ENCODE results near the gene CDYL2. TPM values are rescaled to one million over a fixed set of nuclear protein-coding genes. Genes with fewer than 3 reads are reported as not detected.

Gene CDYL2
- polyA plus RNA-seq, 1 of the 3 experiments (the other 2 are of a cell fraction): 0.03 TPM

DNA sequence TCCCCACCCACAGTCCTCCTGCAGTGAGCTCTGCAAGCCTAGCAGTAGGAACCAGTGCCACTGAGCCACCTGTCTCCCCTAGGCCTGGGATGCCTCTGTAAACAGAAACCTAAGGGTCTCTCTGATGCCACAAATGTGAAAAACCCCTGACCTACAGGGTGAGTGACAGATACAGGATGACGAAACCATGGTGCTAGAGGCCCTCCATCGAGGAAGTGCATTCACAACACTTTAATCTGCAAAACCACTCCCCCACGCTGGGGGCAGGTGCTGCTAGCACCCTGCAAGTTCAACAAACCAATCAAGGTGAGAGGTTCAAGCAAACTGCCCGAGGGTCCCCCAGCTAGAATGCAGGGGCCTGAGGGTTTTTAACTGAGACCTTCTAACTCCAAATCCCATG lies 59.5 kb downstream of the CDYL2 start:
- WGBS (ENCODE audit: low lambda C conversion rate): 0% methylated on average over 4 of the region's 4 CpGs

DNA sequence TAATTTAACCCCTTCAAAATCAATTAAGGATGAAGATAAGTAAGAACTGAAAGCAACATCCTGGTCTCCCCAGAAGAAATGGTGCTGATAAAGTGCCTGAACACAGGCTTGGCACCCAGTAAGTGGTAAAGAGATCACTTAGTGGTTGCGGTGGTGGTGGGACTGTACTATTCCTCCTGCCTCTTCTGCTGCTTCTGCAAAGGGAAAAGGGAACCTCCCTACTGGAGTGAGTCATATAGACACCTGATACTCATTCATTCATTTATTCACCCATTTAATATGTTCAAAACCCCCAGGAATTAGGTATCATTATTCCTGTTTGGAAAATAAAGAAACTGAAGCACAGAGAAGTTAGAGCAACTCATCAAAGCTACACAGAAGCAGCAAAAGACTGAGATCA lies 60.6 kb downstream of the CDYL2 start:
- TF ChIP-seq TAF1 (IDR thresholded peaks at IDR 0.05; ENCODE audit: borderline replicate concordance, low read depth, low read length) (no peak), TCF12 (IDR thresholded peaks at IDR 0.05) (no peak)
- Histone ChIP-seq H3K27me3 (ENCODE audit: insufficient read depth) (no peaks in the 10 kb centered on the region), H3K4me2 (no peak overlapping the region), H4K20me1 (ENCODE audit: insufficient read depth) (no peaks in the 10 kb centered on the region), H3F3A (replicated peaks; ENCODE audit: insufficient read depth) (no peaks in the 10 kb centered on the region), H3K4me1 (ENCODE audit: control insufficient read depth in 1 of 2, insufficient read depth in 2 of 2, low read depth in 1 of 2, low read length in 1 of 2) (no peaks in the 10 kb centered on the region), H3K27ac (ENCODE audit: low read depth in 2 of 2, low read length in 1 of 2) (no peak overlapping the region), H3K9me3 (peaks cover 9% of the 10 kb centered on the region; the same call in 1 of the 2 replicates), H2AFZ (ENCODE audit: low read depth) (no peak overlapping the region), H3K4me3 (ENCODE audit: low read depth in 2 of 2, low read length in 1 of 2) (no peak overlapping the region), H3K79me2 (ENCODE audit: insufficient read depth) (no peaks in the 10 kb centered on the region), H3K9ac (no peak overlapping the region), H3K9me2 (no peaks in the 10 kb centered on the region), H3K36me3 (replicated peaks in 1 of 2; ENCODE audit: control insufficient read depth in 1 of 2, insufficient read depth in 2 of 2, low read length in 1 of 2) (no peaks in the 10 kb centered on the region)
- WGBS (ENCODE audit: low lambda C conversion rate): 29% methylated on average over 1 of the region's 1 CpG
- no peak for DNase-seq
- POLR2A ChIA-PET: no interaction called here
- CTCF ChIA-PET: no interaction called here

More for the DNA sequence above, 59.5 kb downstream of the CDYL2 start:
- no peaks in the 10 kb centered on the region for H4K20me1 ChIP-seq (ENCODE audit: insufficient read depth)
- H3K27me3 ChIP-seq (ENCODE audit: insufficient read depth): no peaks in the 10 kb centered on the region
- no peak for DNase-seq
- ChIA-PET CTCF (no interaction called here), POLR2A (no interaction called here)
- H3K27ac ChIP-seq (ENCODE audit: low read depth in 2 of 2, low read length in 1 of 2): no peak overlapping the region
- no peak overlapping the region for H3K4me2 ChIP-seq
- TF ChIP-seq SMC3 (IDR thresholded peaks at IDR 0.05; ENCODE audit: low read depth, low read length) (no peak), TEAD4 (IDR thresholded peaks at IDR 0.05; ENCODE audit: borderline replicate concordance, insufficient read depth) (no peak), YY1 (IDR thresholded peaks at IDR 0.05; ENCODE audit: low read depth) (no peak), JUND (IDR thresholded peaks at IDR 0.05) (no peak), CHD2 (IDR thresholded peaks at IDR 0.05; ENCODE audit: low read length, partially characterized antibody) (no peak), TAF1 (IDR thresholded peaks at IDR 0.05; ENCODE audit: borderline replicate concordance, low read depth, low read length) (no peak), MXI1 (IDR thresholded peaks at IDR 0.05; ENCODE audit: low read depth, low read length) (no peak), GATA2 (CRISPR knock-in tag; IDR thresholded peaks at IDR 0.05) (no peak), FOXM1 (IDR thresholded peaks at IDR 0.05; ENCODE audit: low read depth) (no peak), MEF2A (IDR thresholded peaks at IDR 0.05; ENCODE audit: borderline replicate concordance, low read depth) (no peak), RFX5 (IDR thresholded peaks at IDR 0.05; ENCODE audit: low read length) (no peak), EP300 (IDR thresholded peaks at IDR 0.05; ENCODE audit: borderline replicate concordance in 1 of 2, low read depth in 1 of 2, low read length in 1 of 2) (no peak), TCF12 (IDR thresholded peaks at IDR 0.05) (no peak), FOXJ3 (CRISPR knock-in tag; IDR thresholded peaks at IDR 0.05) (no peak), NFIC (IDR thresholded peaks at IDR 0.05; ENCODE audit: borderline replicate concordance) (no peak), RAD21 (IDR thresholded peaks at IDR 0.05; ENCODE audit: low read length) (no peak)
- TF ChIP-seq, protein P1, sequence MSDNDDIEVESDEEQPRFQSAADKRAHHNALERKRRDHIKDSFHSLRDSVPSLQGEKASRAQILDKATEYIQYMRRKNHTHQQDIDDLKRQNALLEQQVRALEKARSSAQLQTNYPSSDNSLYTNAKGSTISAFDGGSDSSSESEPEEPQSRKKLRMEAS (IDR thresholded peaks at IDR 0.05; ENCODE audit: low read depth): no peak
- no peaks in the 10 kb centered on the region for H3K36me3 ChIP-seq (replicated peaks in 1 of 2; ENCODE audit: control insufficient read depth in 1 of 2, insufficient read depth in 2 of 2, low read length in 1 of 2)
- H3K9me2 ChIP-seq: no peaks in the 10 kb centered on the region
- H3K4me3 ChIP-seq (ENCODE audit: low read depth in 2 of 2, low read length in 1 of 2): no peak overlapping the region
- no peaks in the 10 kb centered on the region for H3K4me1 ChIP-seq (ENCODE audit: control insufficient read depth in 1 of 2, insufficient read depth in 2 of 2, low read depth in 1 of 2, low read length in 1 of 2)
- H2AFZ ChIP-seq (ENCODE audit: low read depth): no peak overlapping the region
- H3K9me3 ChIP-seq: peaks cover 9% of the 10 kb centered on the region; the same call in 1 of the 2 replicates
- H3K9ac ChIP-seq: no peak overlapping the region
- no peaks in the 10 kb centered on the region for H3K79me2 ChIP-seq (ENCODE audit: insufficient read depth)
- H3F3A ChIP-seq (replicated peaks; ENCODE audit: insufficient read depth): no peaks in the 10 kb centered on the region
